K562 (cell line): ENCODE data around the gene SRPK3. TPM values are rescaled to one million over a fixed set of nuclear protein-coding genes. Genes with fewer than 3 reads are reported as not detected.

ENCODE experiments used
- ADNP ChIP-seq: fragments of 200-800 bp; sonication (Bioruptor generic); IDR thresholded peaks from 2 replicates; pipeline ENCODE4 v1.6.1; 2016; ENCODE audit warnings: missing genetic modification characterization, missing compliant biosample characterization
- C11orf30 ChIP-seq: fragments of 450-650 bp; IDR thresholded peaks from 2 replicates; pipeline ENCODE4 v1.6.1; 2016; ENCODE audit warnings: low read depth, mild to moderate bottlenecking
- EP300 ChIP-seq: IDR thresholded peaks from 2 replicates; pipeline ENCODE4 v1.6.1; 2012; ENCODE audit warnings: low read length, improper control_type of control experiment
- EWSR1 ChIP-seq: fragments of 450-650 bp; IDR thresholded peaks from 2 replicates; pipeline ENCODE4 v1.6.1; 2018; ENCODE audit warnings: borderline replicate concordance, mild to moderate bottlenecking, low read depth, moderate library complexity; ENCODE audit not compliant: partially characterized antibody
- EZH2 ChIP-seq: IDR thresholded peaks from 2 replicates; pipeline ENCODE4 v1.6.1; 2012; ENCODE audit warnings: low read depth, mild to moderate bottlenecking, inconsistent platforms, low read length, borderline replicate concordance
- FOXJ3 ChIP-seq: sonication (generic); formaldehyde crosslinking; IDR thresholded peaks from 2 replicates; pipeline ENCODE4 v1.4.0; 2020; ENCODE audit warnings: mild to moderate bottlenecking, missing genetic modification reagents
- GABPA ChIP-seq: fragments of 200-800 bp; sonication (Bioruptor generic); conservative IDR thresholded peaks from 2 replicates; pipeline ENCODE4 v1.6.1; 2016; ENCODE audit warnings: low read depth, missing genetic modification characterization, missing compliant biosample characterization
- MAZ ChIP-seq, 2 experiments: fragments of 450-650 bp in 1 of 2; sonication (generic) in 1 of 2; formaldehyde crosslinking; IDR thresholded peaks in 1 of 2; conservative IDR thresholded peaks in 1 of 2; 2 replicates each; pipeline versions ENCODE4 v1.4.0 to v1.5.0; 2020; ENCODE audit warnings: mild to moderate bottlenecking in 1 of 2, missing genetic modification reagents in 1 of 2
- NFATC3 ChIP-seq: fragments of 450-650 bp; IDR thresholded peaks from 2 replicates; pipeline ENCODE4 v1.6.1; 2017; ENCODE audit warnings: mild to moderate bottlenecking
- OTX1 ChIP-seq: fragments of 450-650 bp; formaldehyde crosslinking; IDR thresholded peaks from 2 replicates; pipeline ENCODE4 v1.4.0; 2022; ENCODE audit warnings: mild to moderate bottlenecking
- RAD21 ChIP-seq, 2 experiments: fragments of 250-450 bp in 1 of 2; fragments of 450-650 bp in 1 of 2; sonication (Bioruptor Pico) in 1 of 2; formaldehyde crosslinking in 1 of 2; IDR thresholded peaks in 1 of 2; conservative IDR thresholded peaks in 1 of 2; 2 replicates each; pipeline versions ENCODE4 v1.4.0 to v1.8.0; 2020 to 2022; ENCODE audit warnings: mild to moderate bottlenecking in 2 of 2, moderate library complexity in 1 of 2
- RBM34 ChIP-seq: fragments of 200-400 bp; formaldehyde crosslinking; IDR thresholded peaks from 2 replicates; pipeline ENCODE4 v1.6.1; 2018; ENCODE audit warnings: low read length, borderline replicate concordance; ENCODE audit not compliant: insufficient read depth
- SIN3B ChIP-seq: fragments of 450-650 bp; IDR thresholded peaks from 2 replicates; pipeline ENCODE4 v1.6.1; 2017; ENCODE audit warnings: low read depth, mild to moderate bottlenecking, moderate library complexity
- SMAD2 ChIP-seq: fragments of 150-350 bp; IDR thresholded peaks from 2 replicates; pipeline ENCODE4 v1.6.1; 2014; ENCODE audit warnings: low read depth, mild to moderate bottlenecking, low read length
- SMARCE1 ChIP-seq: fragments of 450-650 bp; IDR thresholded peaks from 2 replicates; pipeline ENCODE4 v1.7.1; 2016; ENCODE audit warnings: mild to moderate bottlenecking
- TFAM ChIP-seq: fragments of 250-450 bp; sonication (Bioruptor Pico); conservative IDR thresholded peaks from 2 replicates; pipeline ENCODE4 v1.5.0; 2021; ENCODE audit warnings: mild to moderate bottlenecking, moderate library complexity
- ZEB2 ChIP-seq: fragments of 450-650 bp; IDR thresholded peaks from 2 replicates; pipeline ENCODE4 v1.6.1; 2016
- ZNF584 ChIP-seq: fragments of 200-800 bp; sonication (Bioruptor generic); IDR thresholded peaks from 2 replicates; pipeline ENCODE4 v1.6.1; 2016; ENCODE audit warnings: low read depth, mild to moderate bottlenecking, missing genetic modification characterization, missing compliant biosample characterization
- polyA plus RNA-seq, 8 experiments: library from polyadenylated mRNA; depleted of rRNA in 4 of 8; stranded (reverse) in 5 of 8; unstranded in 3 of 8; fragments of >200 nt; fragmentation: Nextera tagmentation in 2 of 8; fragmentation: Illumina TruSeq in 1 of 8; extraction: Ambion mirVana in 2 of 8; extraction: Trizol in 1 of 8; gene quantifications; 2 replicates each; pipeline versions ENCODE4 v1.2.1 to v1.2.3, GENCODE V29; 2011 to 2014; ENCODE audit warnings: inconsistent platforms in 1 of 8, missing spikeins in 1 of 8
- total RNA-seq, 7 experiments: library from RNA; depleted of rRNA in 6 of 7; stranded (reverse); fragments of >200 nt in 6 of 7; fragmentation: Illumina TruSeq in 2 of 7; extraction: Trizol in 2 of 7; gene quantifications; 2 replicates each; pipeline versions ENCODE4 v1.2.1 to v1.2.3, GENCODE V29; 2011 to 2021; ENCODE audit warnings: low replicate concordance in 1 of 7
- TF ChIP-seq, protein P1 (sequence below), 2 experiments: IDR thresholded peaks; 2 replicates each; pipeline ENCODE4 v1.6.1; 2011; ENCODE audit warnings: borderline replicate concordance in 1 of 2, control low read depth in 1 of 2, low read depth in 1 of 2, low read length in 1 of 2, mild to moderate bottlenecking in 1 of 2, mixed read lengths in 1 of 2, moderate library complexity in 1 of 2; ENCODE audit not compliant: insufficient read depth in 1 of 2, insufficient read length in 1 of 2, poor library complexity in 1 of 2, severe bottlenecking in 1 of 2; ENCODE audit errors: extremely low read depth in 1 of 2
- TF ChIP-seq, protein P2 (sequence below): fragments of 450-650 bp; IDR thresholded peaks from 2 replicates; pipeline ENCODE4 v1.6.1; 2017; ENCODE audit warnings: antibody characterized with exemption

The SRPK3 gene
- total and polyA plus RNA-seq, 9 of the 15 experiments (the other 6 are each of a cell fraction or from before 2014, with no cell fraction given) = 0.01 to 0.09 (median 0.04) TPM; not detected in 2

DNA sequence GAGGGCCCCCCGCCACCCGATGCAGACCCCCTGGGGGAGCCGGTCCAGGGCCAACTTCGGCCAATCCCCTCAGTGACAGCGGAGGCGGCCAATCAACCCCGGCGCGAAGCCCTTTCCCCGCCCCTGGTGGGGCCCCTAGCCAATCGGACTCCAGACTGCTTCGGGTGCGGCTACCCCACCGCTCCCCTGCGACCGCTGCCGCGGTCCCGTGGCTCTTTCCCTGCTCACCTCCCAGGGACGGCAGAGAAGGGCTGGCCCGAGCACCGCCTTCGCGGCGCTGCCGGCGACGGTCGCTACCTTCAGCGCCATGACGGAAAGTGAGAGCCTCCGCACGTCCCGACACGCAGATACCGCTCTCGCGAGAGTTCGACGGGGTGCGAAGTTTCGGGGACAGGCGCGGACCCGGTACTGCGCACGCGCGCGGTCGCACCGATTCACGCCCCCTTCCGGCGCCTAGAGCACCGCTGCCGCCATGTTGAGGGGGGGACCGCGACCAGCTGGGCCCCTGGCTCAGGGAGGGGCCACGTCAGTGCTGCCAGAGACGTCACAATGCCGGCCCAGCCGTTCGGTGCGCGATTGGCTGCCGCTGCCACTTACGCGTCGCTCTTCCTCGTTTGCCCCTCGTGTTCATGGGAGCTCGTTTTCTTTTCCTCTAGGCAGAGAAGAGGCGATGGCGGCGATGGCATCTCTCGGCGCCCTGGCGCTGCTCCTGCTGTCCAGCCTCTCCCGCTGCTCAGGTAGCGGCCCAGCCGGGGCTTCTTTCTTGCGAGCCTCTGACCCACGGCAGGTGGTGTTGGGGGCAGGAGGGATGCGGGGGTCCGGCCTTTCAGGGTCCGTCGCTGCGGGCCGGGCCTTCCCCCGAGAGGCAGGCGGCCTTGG, 13.4 kb downstream of the SRPK3 start, which contains the start of the genes IDH3G and SSR4 (continued):
- TF ChIP-seq, protein P1, sequence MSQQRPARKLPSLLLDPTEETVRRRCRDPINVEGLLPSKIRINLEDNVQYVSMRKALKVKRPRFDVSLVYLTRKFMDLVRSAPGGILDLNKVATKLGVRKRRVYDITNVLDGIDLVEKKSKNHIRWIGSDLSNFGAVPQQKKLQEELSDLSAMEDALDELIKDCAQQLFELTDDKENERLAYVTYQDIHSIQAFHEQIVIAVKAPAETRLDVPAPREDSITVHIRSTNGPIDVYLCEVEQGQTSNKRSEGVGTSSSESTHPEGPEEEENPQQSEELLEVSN (IDR thresholded peaks at IDR 0.05; ENCODE audit: borderline replicate concordance in 1 of 2, extremely low read depth in 1 of 2, insufficient read depth in 1 of 2, insufficient read length in 1 of 2, low read depth in 1 of 2, low read length in 1 of 2, poor library complexity in 1 of 2, severe bottlenecking in 1 of 2) = peak; percentile 84 to 91
- TF ChIP-seq SIN3B (no peak; the same call in 1 of the 2 replicates), ADNP (tag) (no peak), ZEB2 (no peak), MAZ (CRISPR knock-in tag; conservative IDR thresholded peaks at IDR 0.05 in 1 of 2, IDR thresholded peaks at IDR 0.05 in 1 of 2) (peak; percentile 80 to 94), RBM34 (no peak), C11orf30 (peak; percentile 71), EZH2 (no peak), SMAD2 (no peak), ZNF584 (CRISPR knock-in tag) (no peak), FOXJ3 (CRISPR knock-in tag) (no peak), OTX1 (CRISPR knock-in tag) (no peak), EP300 (no peak), GABPA (peak; percentile 66), TFAM (CRISPR knock-in tag) (no peak), SMARCE1 (no peak), EWSR1 (no peak), RAD21 (CRISPR knock-in tag; conservative IDR thresholded peaks at IDR 0.05 in 1 of 2, IDR thresholded peaks at IDR 0.05 in 1 of 2) (0 out of 4 replicates have a peak, but pooled peaks of 1 of the 2 experiments have one; percentile 8), NFATC3 (no peak)
- TF ChIP-seq, protein P2, sequence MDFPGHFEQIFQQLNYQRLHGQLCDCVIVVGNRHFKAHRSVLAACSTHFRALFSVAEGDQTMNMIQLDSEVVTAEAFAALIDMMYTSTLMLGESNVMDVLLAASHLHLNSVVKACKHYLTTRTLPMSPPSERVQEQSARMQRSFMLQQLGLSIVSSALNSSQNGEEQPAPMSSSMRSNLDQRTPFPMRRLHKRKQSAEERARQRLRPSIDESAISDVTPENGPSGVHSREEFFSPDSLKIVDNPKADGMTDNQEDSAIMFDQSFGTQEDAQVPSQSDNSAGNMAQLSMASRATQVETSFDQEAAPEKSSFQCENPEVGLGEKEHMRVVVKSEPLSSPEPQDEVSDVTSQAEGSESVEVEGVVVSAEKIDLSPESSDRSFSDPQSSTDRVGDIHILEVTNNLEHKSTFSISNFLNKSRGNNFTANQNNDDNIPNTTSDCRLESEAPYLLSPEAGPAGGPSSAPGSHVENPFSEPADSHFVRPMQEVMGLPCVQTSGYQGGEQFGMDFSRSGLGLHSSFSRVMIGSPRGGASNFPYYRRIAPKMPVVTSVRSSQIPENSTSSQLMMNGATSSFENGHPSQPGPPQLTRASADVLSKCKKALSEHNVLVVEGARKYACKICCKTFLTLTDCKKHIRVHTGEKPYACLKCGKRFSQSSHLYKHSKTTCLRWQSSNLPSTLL = no peak
